HepG2 (cell line): Measurements from ENCODE around the gene SYCE3. TPM values are rescaled to one million over a fixed set of nuclear protein-coding genes. Genes with fewer than 3 reads are reported as not detected.

ENCODE experiments used
- BORCS8-MEF2B ChIP-seq: sonication (generic); formaldehyde crosslinking; IDR thresholded peaks from 2 replicates; pipeline ENCODE4 v1.8.0; 2022; ENCODE audit warnings: mild to moderate bottlenecking, missing genetic modification reagents
- CCAR2 ChIP-seq: fragments of 200-400 bp; formaldehyde crosslinking; optimal IDR thresholded peaks from 2 replicates; pipeline ENCODE3; 2018; ENCODE audit warnings: low read depth, mild to moderate bottlenecking, low read length, moderate library complexity
- CHCHD3 ChIP-seq: sonication (generic); formaldehyde crosslinking; IDR thresholded peaks from 2 replicates; pipeline ENCODE4 v1.8.0; 2022; ENCODE audit warnings: mild to moderate bottlenecking, missing genetic modification reagents, moderate library complexity
- HNF4A ChIP-seq: sonication (generic); formaldehyde crosslinking; IDR thresholded peaks from 2 replicates; pipeline ENCODE4 v1.4.0; 2020; ENCODE audit warnings: missing genetic modification reagents
- HNF4G ChIP-seq, 2 experiments: sonication (generic) in 1 of 2; formaldehyde crosslinking in 1 of 2; IDR thresholded peaks; 2 replicates each; pipeline versions ENCODE4 v1.4.0 to v1.6.1; 2011 to 2020; ENCODE audit warnings: borderline replicate concordance in 2 of 2, low read depth in 2 of 2, mild to moderate bottlenecking in 2 of 2, low read length in 1 of 2, missing genetic modification reagents in 1 of 2, moderate library complexity in 1 of 2
- HNRNPL ChIP-seq: fragments of 200-400 bp; formaldehyde crosslinking; IDR thresholded peaks from 2 replicates; pipeline ENCODE4 v1.6.1; 2017; ENCODE audit warnings: mild to moderate bottlenecking, low read depth, low read length
- HOXD1 ChIP-seq: sonication (generic); formaldehyde crosslinking; IDR thresholded peaks from 2 replicates; pipeline ENCODE4 v1.5.0; 2020; ENCODE audit warnings: missing genetic modification reagents
- JUNB ChIP-seq: sonication (generic); formaldehyde crosslinking; IDR thresholded peaks from 2 replicates; pipeline ENCODE4 v1.8.0; 2022; ENCODE audit warnings: missing genetic modification reagents, mild to moderate bottlenecking, borderline replicate concordance
- KLF12 ChIP-seq: sonication (generic); formaldehyde crosslinking; IDR thresholded peaks from 2 replicates; pipeline ENCODE4 v1.4.0; 2020; ENCODE audit warnings: missing genetic modification reagents, borderline replicate concordance
- KLF15 ChIP-seq: sonication (generic); formaldehyde crosslinking; IDR thresholded peaks from 2 replicates; pipeline ENCODE4 v1.8.1; 2023; ENCODE audit warnings: borderline replicate concordance, mild to moderate bottlenecking, inconsistent platforms, missing genetic modification reagents, mixed read lengths
- KLF6 ChIP-seq: IDR thresholded peaks from 2 replicates; pipeline ENCODE4 v1.8.0; 2016; ENCODE audit warnings: missing biosample characterization, missing genetic modification reagents
- MEF2D ChIP-seq: sonication (generic); formaldehyde crosslinking; IDR thresholded peaks from 2 replicates; pipeline ENCODE4 v1.5.1; 2020; ENCODE audit warnings: mild to moderate bottlenecking, missing genetic modification reagents
- MYC ChIP-seq: sonication (generic); formaldehyde crosslinking; IDR thresholded peaks from 2 replicates; pipeline ENCODE4 v1.9.0; 2021; ENCODE audit warnings: missing genetic modification reagents, borderline replicate concordance
- PHF8 ChIP-seq: sonication (generic); formaldehyde crosslinking; IDR thresholded peaks from 2 replicates; pipeline ENCODE4 v1.5.0; 2020; ENCODE audit warnings: missing genetic modification reagents
- RELA ChIP-seq: sonication (generic); formaldehyde crosslinking; IDR thresholded peaks from 2 replicates; pipeline ENCODE4 v1.4.0; 2020; ENCODE audit warnings: missing genetic modification reagents
- TBL1XR1 ChIP-seq: fragments of 150-350 bp; IDR thresholded peaks from 2 replicates; pipeline ENCODE4 v1.6.1; 2014; ENCODE audit warnings: borderline replicate concordance, low read length; ENCODE audit not compliant: partially characterized antibody
- ZNF761 ChIP-seq: sonication (generic); formaldehyde crosslinking; conservative IDR thresholded peaks from 2 replicates; pipeline ENCODE4 v1.4.0; 2020; ENCODE audit warnings: mild to moderate bottlenecking, missing genetic modification reagents
- ZNF768 ChIP-seq: sonication (generic); formaldehyde crosslinking; IDR thresholded peaks from 2 replicates; pipeline ENCODE4 v1.4.0; 2020; ENCODE audit warnings: missing genetic modification reagents
- ZNF790 ChIP-seq: sonication (generic); formaldehyde crosslinking; IDR thresholded peaks from 2 replicates; pipeline ENCODE4 v1.8.0; 2022; ENCODE audit warnings: missing genetic modification reagents, mild to moderate bottlenecking, borderline replicate concordance
- ZNF83 ChIP-seq: sonication (generic); formaldehyde crosslinking; IDR thresholded peaks from 2 replicates; pipeline ENCODE4 v1.4.0; 2020; ENCODE audit warnings: missing genetic modification reagents, mild to moderate bottlenecking, borderline replicate concordance
- polyA plus RNA-seq, 8 experiments: library from polyadenylated mRNA; depleted of rRNA in 3 of 8; stranded (reverse) in 7 of 8; unstranded in 1 of 8; fragments of >200 nt; fragmentation: Illumina TruSeq in 4 of 8; extraction: Trizol in 4 of 8; gene quantifications; 2 replicates each; pipeline versions ENCODE4 v1.2.1 to v1.2.3, GENCODE V29; 2011 to 2016; ENCODE audit warnings: low read depth in 4 of 8, missing spikeins in 1 of 8, mixed read lengths in 1 of 8; ENCODE audit not compliant: insufficient read depth in 1 of 8
- total RNA-seq, 5 experiments: library from RNA; depleted of rRNA; stranded (reverse); fragments of >200 nt; fragmentation: Illumina TruSeq; extraction: Trizol; gene quantifications; 2 replicates each; pipeline ENCODE4 v1.2.3, GENCODE V29; 2016; ENCODE audit warnings: low read depth in 1 of 5
- TF ChIP-seq, protein P1 (sequence below): sonication (generic); formaldehyde crosslinking; IDR thresholded peaks from 2 replicates; pipeline ENCODE4 v1.5.0; 2020; ENCODE audit warnings: mild to moderate bottlenecking, missing genetic modification reagents
- TF ChIP-seq, protein P2 (sequence below): sonication (generic); formaldehyde crosslinking; IDR thresholded peaks from 2 replicates; pipeline ENCODE4 v1.4.0; 2020; ENCODE audit warnings: missing genetic modification reagents, low read depth, mild to moderate bottlenecking, borderline replicate concordance
- TF ChIP-seq, protein P3 (sequence below): sonication (generic); formaldehyde crosslinking; IDR thresholded peaks from 2 replicates; pipeline ENCODE4 v1.4.0; 2020; ENCODE audit warnings: mild to moderate bottlenecking, missing genetic modification reagents
- TF ChIP-seq, protein P4 (sequence below): sonication (generic); formaldehyde crosslinking; IDR thresholded peaks from 2 replicates; pipeline ENCODE4 v1.4.0; 2020; ENCODE audit warnings: missing genetic modification reagents

The SYCE3 gene
- total and polyA plus RNA-seq, 2 of the 13 experiments (the other 11 are each of a cell fraction or from before 2014, with no cell fraction given) = not detected

DNA sequence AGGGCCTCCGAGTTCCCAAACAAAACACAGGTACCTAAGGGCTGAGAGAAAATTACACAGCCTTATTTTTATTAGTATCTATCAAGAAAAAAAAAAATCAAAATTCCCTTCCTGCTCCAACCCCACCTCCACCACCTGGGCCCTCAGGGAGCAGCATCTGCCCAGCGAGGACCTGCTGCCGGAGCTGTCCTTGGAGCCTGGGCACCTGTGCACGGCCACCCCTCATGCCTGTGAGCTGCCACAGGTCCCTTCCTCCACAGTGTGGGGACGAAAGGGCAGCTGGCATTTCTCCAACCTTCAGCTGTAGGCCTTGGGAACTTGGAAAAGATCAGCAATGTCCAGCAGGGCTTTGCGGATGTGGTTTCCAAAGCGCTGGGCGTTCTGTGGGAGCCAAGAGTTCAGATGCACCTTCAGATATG is 6.3 kb upstream of the SYCE3 start (continued):
- TF ChIP-seq ZNF83 (CRISPR knock-in tag) (no peak), KLF12 (CRISPR knock-in tag) (no peak), KLF15 (no peak), JUNB (CRISPR knock-in tag) (no peak), KLF6 (CRISPR knock-in tag) (0 out of 2 replicates have a peak, but pooled peaks have one; percentile 47), ZNF761 (peak; percentile 80; the same call in 1 of the 2 replicates), ZNF768 (CRISPR knock-in tag) (0 out of 2 replicates have a peak, but pooled peaks have one; percentile 40), BORCS8-MEF2B (CRISPR knock-in tag) (no peak), TBL1XR1 (no peak), CCAR2 (no peak), PHF8 (no peak; the same call in 1 of the 2 replicates), RELA (no peak), ZNF790 (CRISPR knock-in tag) (no peak), MEF2D (peak; percentile 50; the same call in 1 of the 2 replicates), HNF4A (peak; percentile 82), HNRNPL (0 out of 2 replicates have a peak, but pooled peaks have one; percentile 40), HOXD1 (CRISPR knock-in tag) (no peak), MYC (CRISPR knock-in tag) (no peak), CHCHD3 (CRISPR knock-in tag) (no peak), HNF4G (IDR thresholded peaks at IDR 0.05; ENCODE audit: borderline replicate concordance, low read depth, low read length) (peak; percentile 66), HNF4G (CRISPR knock-in tag; IDR thresholded peaks at IDR 0.05; ENCODE audit: borderline replicate concordance, low read depth) (peak; percentile 47; the same call in 1 of the 2 replicates)
- TF ChIP-seq, protein P1, sequence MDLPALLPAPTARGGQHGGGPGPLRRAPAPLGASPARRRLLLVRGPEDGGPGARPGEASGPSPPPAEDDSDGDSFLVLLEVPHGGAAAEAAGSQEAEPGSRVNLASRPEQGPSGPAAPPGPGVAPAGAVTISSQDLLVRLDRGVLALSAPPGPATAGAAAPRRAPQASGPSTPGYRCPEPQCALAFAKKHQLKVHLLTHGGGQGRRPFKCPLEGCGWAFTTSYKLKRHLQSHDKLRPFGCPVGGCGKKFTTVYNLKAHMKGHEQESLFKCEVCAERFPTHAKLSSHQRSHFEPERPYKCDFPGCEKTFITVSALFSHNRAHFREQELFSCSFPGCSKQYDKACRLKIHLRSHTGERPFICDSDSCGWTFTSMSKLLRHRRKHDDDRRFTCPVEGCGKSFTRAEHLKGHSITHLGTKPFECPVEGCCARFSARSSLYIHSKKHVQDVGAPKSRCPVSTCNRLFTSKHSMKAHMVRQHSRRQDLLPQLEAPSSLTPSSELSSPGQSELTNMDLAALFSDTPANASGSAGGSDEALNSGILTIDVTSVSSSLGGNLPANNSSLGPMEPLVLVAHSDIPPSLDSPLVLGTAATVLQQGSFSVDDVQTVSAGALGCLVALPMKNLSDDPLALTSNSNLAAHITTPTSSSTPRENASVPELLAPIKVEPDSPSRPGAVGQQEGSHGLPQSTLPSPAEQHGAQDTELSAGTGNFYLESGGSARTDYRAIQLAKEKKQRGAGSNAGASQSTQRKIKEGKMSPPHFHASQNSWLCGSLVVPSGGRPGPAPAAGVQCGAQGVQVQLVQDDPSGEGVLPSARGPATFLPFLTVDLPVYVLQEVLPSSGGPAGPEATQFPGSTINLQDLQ (CRISPR knock-in tag) = no peak
- TF ChIP-seq, protein P2, sequence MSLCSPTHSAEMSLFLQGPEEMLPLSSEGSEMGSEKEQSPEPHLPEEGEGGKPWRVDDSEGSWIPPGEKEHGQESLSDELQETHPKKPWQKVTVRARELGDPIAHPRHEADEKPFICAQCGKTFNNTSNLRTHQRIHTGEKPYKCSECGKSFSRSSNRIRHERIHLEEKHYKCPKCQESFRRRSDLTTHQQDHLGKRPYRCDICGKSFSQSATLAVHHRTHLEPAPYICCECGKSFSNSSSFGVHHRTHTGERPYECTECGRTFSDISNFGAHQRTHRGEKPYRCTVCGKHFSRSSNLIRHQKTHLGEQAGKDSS (CRISPR knock-in tag) = 0 out of 2 replicates have a peak, but pooled peaks have one; percentile 12
- TF ChIP-seq, protein P3, sequence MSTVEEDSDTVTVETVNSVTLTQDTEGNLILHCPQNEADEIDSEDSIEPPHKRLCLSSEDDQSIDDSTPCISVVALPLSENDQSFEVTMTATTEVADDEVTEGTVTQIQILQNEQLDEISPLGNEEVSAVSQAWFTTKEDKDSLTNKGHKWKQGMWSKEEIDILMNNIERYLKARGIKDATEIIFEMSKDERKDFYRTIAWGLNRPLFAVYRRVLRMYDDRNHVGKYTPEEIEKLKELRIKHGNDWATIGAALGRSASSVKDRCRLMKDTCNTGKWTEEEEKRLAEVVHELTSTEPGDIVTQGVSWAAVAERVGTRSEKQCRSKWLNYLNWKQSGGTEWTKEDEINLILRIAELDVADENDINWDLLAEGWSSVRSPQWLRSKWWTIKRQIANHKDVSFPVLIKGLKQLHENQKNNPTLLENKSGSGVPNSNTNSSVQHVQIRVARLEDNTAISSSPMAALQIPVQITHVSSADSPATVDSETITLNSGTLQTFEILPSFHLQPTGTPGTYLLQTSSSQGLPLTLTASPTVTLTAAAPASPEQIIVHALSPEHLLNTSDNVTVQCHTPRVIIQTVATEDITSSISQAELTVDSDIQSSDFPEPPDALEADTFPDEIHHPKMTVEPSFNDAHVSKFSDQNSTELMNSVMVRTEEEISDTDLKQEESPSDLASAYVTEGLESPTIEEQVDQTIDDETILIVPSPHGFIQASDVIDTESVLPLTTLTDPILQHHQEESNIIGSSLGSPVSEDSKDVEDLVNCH = no peak
- TF ChIP-seq, protein P4, sequence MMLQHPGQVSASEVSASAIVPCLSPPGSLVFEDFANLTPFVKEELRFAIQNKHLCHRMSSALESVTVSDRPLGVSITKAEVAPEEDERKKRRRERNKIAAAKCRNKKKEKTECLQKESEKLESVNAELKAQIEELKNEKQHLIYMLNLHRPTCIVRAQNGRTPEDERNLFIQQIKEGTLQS (CRISPR knock-in tag) = no peak
